IMR-90 (cell line): ENCODE results near the gene GUCY2F. TPM values are rescaled to one million over a fixed set of nuclear protein-coding genes. Genes with fewer than 3 reads are reported as not detected.

Experiments used
- ATAC-seq: fragments of 200-7000 bp; cut with Tn5 transposase; 2 replicates; pipeline ENCODE4 v1.9.1; 2020; ENCODE audit warnings: low read depth, mild to moderate bottlenecking, moderate library complexity
- BruUV-seq: library from RNA; stranded (reverse); fragments of 400-500 nt; replicated peaks from 2 replicates; lab custom pipeline; 2021; lab: Mats Ljungman, UMichigan
- CTCF ChIA-PET: fragments of 300-600 bp; formaldehyde crosslinking; extraction: SDS; loops from one replicate; lab custom pipeline; 2021; ENCODE audit warnings: antibody characterized with exemption; lab: Yijun Ruan, JAX
- POLR2A ChIA-PET: fragments of 300-600 bp; sonication (Branson Sonifier 250); formaldehyde crosslinking; loops from one replicate; lab custom pipeline; 2022; ENCODE audit warnings: antibody characterized with exemption; ENCODE audit not compliant: unreplicated experiment; lab: Charles Lee
- DNase-seq: peaks from one replicate; pipeline ENCODE4 v3.0.0; 2013
- H2AFZ ChIP-seq: replicated peaks from 2 replicates; pipeline ENCODE3; 2013; ENCODE audit warnings: low read length, mild to moderate bottlenecking; ENCODE audit not compliant: poor library complexity
- H2AK5ac ChIP-seq: 2 replicates; pipeline ENCODE4 v1.6.1; 2013; ENCODE audit warnings: low read depth, low read length, inconsistent platforms
- H2AK9ac ChIP-seq: replicated peaks from 2 replicates; pipeline ENCODE3; 2013; ENCODE audit warnings: mild to moderate bottlenecking, low read depth, low read length, moderate library complexity; ENCODE audit not compliant: poor library complexity
- H2BK120ac ChIP-seq: 2 replicates; pipeline ENCODE4 v1.6.1; 2013; ENCODE audit warnings: low read depth, low read length, inconsistent platforms
- H2BK15ac ChIP-seq: 3 replicates; pipeline ENCODE4 v1.6.1; 2013; ENCODE audit warnings: low read depth, low read length, inconsistent platforms
- H2BK20ac ChIP-seq: 2 replicates; pipeline ENCODE4 v1.6.1; 2013; ENCODE audit warnings: low read depth, mild to moderate bottlenecking, inconsistent platforms, low read length, moderate library complexity
- H2BK5ac ChIP-seq: 2 replicates; pipeline ENCODE4 v1.6.1; 2013; ENCODE audit warnings: mild to moderate bottlenecking, low read depth, low read length, inconsistent platforms; ENCODE audit not compliant: poor library complexity, severe bottlenecking
- H3K14ac ChIP-seq: replicated peaks from 2 replicates; pipeline ENCODE4 v1.6.1; 2013; ENCODE audit warnings: low read depth, low read length, inconsistent platforms
- H3K18ac ChIP-seq: 2 replicates; pipeline ENCODE4 v1.6.1; 2013; ENCODE audit warnings: low read depth, low read length, control low read depth
- H3K23ac ChIP-seq: 2 replicates; pipeline ENCODE4 v1.6.1; 2013; ENCODE audit warnings: low read depth, low read length, inconsistent platforms
- H3K27ac ChIP-seq: 2 replicates; pipeline ENCODE4 v1.5.1; 2013; ENCODE audit warnings: mild to moderate bottlenecking, control low read depth, low read length; ENCODE audit not compliant: insufficient read depth
- H3K27me3 ChIP-seq: 2 replicates; pipeline ENCODE4 v1.6.1; 2013; ENCODE audit warnings: low read length; ENCODE audit not compliant: control insufficient read depth, insufficient read depth
- H3K36me3 ChIP-seq: 2 replicates; pipeline ENCODE4 v1.6.1; 2013; ENCODE audit warnings: low read length, mixed read lengths; ENCODE audit not compliant: control insufficient read depth, insufficient read depth
- H3K4ac ChIP-seq: 2 replicates; pipeline ENCODE4 v1.6.1; 2013; ENCODE audit warnings: low read depth, low read length, inconsistent platforms
- H3K4me1 ChIP-seq: 2 replicates; pipeline ENCODE4 v1.6.1; 2013; ENCODE audit warnings: low read length, mixed read lengths; ENCODE audit not compliant: control insufficient read depth, insufficient read depth
- H3K4me2 ChIP-seq: 2 replicates; pipeline ENCODE4 v1.6.1; 2013; ENCODE audit warnings: low read depth, mild to moderate bottlenecking, control low read depth, low read length, moderate library complexity
- H3K4me3 ChIP-seq: 2 replicates; pipeline ENCODE4 v1.5.1; 2013; ENCODE audit warnings: low read depth, mild to moderate bottlenecking, control low read depth, low read length, moderate library complexity; ENCODE audit not compliant: insufficient read depth
- H3K56ac ChIP-seq: 2 replicates; pipeline ENCODE4 v1.6.1; 2013; ENCODE audit warnings: low read length, inconsistent platforms; ENCODE audit not compliant: insufficient read depth; ENCODE audit errors: extremely low read depth
- H3K79me1 ChIP-seq, 2 experiments: 2 replicates each; pipeline ENCODE4 v1.6.1; 2013; ENCODE audit warnings: low read length in 2 of 2, inconsistent platforms in 1 of 2, low read depth in 1 of 2
- H3K9ac ChIP-seq: 2 replicates; pipeline ENCODE4 v1.6.1; 2013; ENCODE audit warnings: low read depth, low read length, control low read depth
- H3K9me1 ChIP-seq: 2 replicates; pipeline ENCODE4 v1.6.1; 2013; ENCODE audit warnings: low read length, inconsistent platforms; ENCODE audit not compliant: insufficient read depth
- H3K9me3 ChIP-seq: 2 replicates; pipeline ENCODE4 v1.6.1; 2013; ENCODE audit warnings: low read length; ENCODE audit not compliant: control insufficient read depth, insufficient read depth
- H4K20me1 ChIP-seq: 2 replicates; pipeline ENCODE4 v1.6.1; 2013; ENCODE audit warnings: low read length, inconsistent platforms; ENCODE audit not compliant: insufficient read depth
- H4K5ac ChIP-seq: 2 replicates; pipeline ENCODE4 v1.6.1; 2013; ENCODE audit warnings: mild to moderate bottlenecking, low read depth, low read length, control low read depth
- H4K8ac ChIP-seq, 2 experiments: 2 replicates each; pipeline ENCODE4 v1.6.1; 2013; ENCODE audit warnings: low read depth in 2 of 2, low read length in 2 of 2, control low read depth in 1 of 2, inconsistent platforms in 1 of 2
- H4K91ac ChIP-seq: 2 replicates; pipeline ENCODE4 v1.6.1; 2013; ENCODE audit warnings: low read depth, low read length, inconsistent platforms; ENCODE audit not compliant: insufficient read depth
- CEBPB ChIP-seq: IDR thresholded peaks from 2 replicates; pipeline ENCODE4 v1.6.1; 2012; ENCODE audit warnings: low read depth, low read length, improper control_type of control experiment
- CHD1 ChIP-seq: IDR thresholded peaks from 2 replicates; pipeline ENCODE4 v1.6.1; 2012; ENCODE audit warnings: low read depth, low read length, improper control_type of control experiment
- ELK1 ChIP-seq: fragments of 150-350 bp; IDR thresholded peaks from 2 replicates; pipeline ENCODE4 v1.6.1; 2016; ENCODE audit warnings: low read depth, mild to moderate bottlenecking, low read length, moderate library complexity, borderline replicate concordance
- MAFK ChIP-seq: IDR thresholded peaks from 2 replicates; pipeline ENCODE4 v1.6.1; 2012; ENCODE audit warnings: low read depth, low read length, improper control_type of control experiment
- MAZ ChIP-seq: IDR thresholded peaks from 2 replicates; pipeline ENCODE4 v1.6.1; 2012; ENCODE audit warnings: low read depth, mild to moderate bottlenecking, low read length, improper control_type of control experiment, moderate library complexity, borderline replicate concordance
- MXI1 ChIP-seq: IDR thresholded peaks from 2 replicates; pipeline ENCODE4 v1.6.1; 2012; ENCODE audit warnings: low read depth, mild to moderate bottlenecking, low read length, moderate library complexity, borderline replicate concordance
- NFE2L2 ChIP-seq: fragments of 150-350 bp; IDR thresholded peaks from 2 replicates; pipeline ENCODE4 v1.6.1; 2016; ENCODE audit warnings: low read depth, mild to moderate bottlenecking, low read length
- POLR2A ChIP-seq: IDR thresholded peaks from 2 replicates; pipeline ENCODE4 v1.6.1; 2012; ENCODE audit warnings: mild to moderate bottlenecking, low read depth, low read length
- RCOR1 ChIP-seq: IDR thresholded peaks from 2 replicates; pipeline ENCODE4 v1.6.1; 2012; ENCODE audit warnings: mild to moderate bottlenecking, low read length, improper control_type of control experiment; ENCODE audit not compliant: insufficient replicate concordance
- RFX5 ChIP-seq: IDR thresholded peaks from 2 replicates; pipeline ENCODE4 v1.8.0; 2012; ENCODE audit warnings: low read depth, mild to moderate bottlenecking, low read length, moderate library complexity
- SMC3 ChIP-seq: fragments of 150-350 bp; IDR thresholded peaks from 2 replicates; pipeline ENCODE4 v1.6.1; 2016; ENCODE audit warnings: low read depth, mild to moderate bottlenecking, antibody characterized with exemption, low read length, moderate library complexity
- WGBS, 2 experiments: methylation state at CpG; one replicate each; pipeline versions ENCODE4 v1.1.5 to v1.1.7; 2013; ENCODE audit warnings: missing lambda C conversion rate in 2 of 2; ENCODE audit not compliant: insufficient read length in 1 of 2; ENCODE audit errors: extremely low coverage in 2 of 2; 5-methylcytosine and 5-hydroxymethylcytosine counted together
- dilution Hi-C: fragments of 300-500 bp; cut with HindIII; formaldehyde crosslinking; loops from one replicate; pipeline ENCODE4 v1.14.3; 2018; ENCODE audit warnings: low sequenced_read_pairs; ENCODE audit not compliant: unreplicated experiment
- in situ Hi-C: fragments of 300-500 bp; cut with MboI; formaldehyde crosslinking; loops from 3 replicates; pipeline ENCODE4 v1.14.3; 2019; ENCODE audit warnings: low sequenced_read_pairs, inconsistent platforms, mixed read lengths
- intact Hi-C: fragments of 100-400 bp; cut with micrococcal nuclease; formaldehyde crosslinking; loops from 2 replicates; pipeline ENCODE4 v1.10.0; 2022
- polyA plus RNA-seq, 3 experiments: library from polyadenylated mRNA; depleted of rRNA; stranded (reverse); fragments of >200 nt; gene quantifications; 2 replicates each; pipeline ENCODE4 v1.2.3, GENCODE V29; 2012; ENCODE audit warnings: low replicate concordance in 1 of 3
- total RNA-seq: library from RNA; depleted of rRNA; stranded (reverse); fragments of >200 nt; gene quantifications from 2 replicates; pipeline ENCODE4 v1.2.3, GENCODE V29; 2012

Gene GUCY2F
- total and polyA plus RNA-seq, 2 of the 4 experiments (the other 2 are of a cell fraction), result not detected

DNA sequence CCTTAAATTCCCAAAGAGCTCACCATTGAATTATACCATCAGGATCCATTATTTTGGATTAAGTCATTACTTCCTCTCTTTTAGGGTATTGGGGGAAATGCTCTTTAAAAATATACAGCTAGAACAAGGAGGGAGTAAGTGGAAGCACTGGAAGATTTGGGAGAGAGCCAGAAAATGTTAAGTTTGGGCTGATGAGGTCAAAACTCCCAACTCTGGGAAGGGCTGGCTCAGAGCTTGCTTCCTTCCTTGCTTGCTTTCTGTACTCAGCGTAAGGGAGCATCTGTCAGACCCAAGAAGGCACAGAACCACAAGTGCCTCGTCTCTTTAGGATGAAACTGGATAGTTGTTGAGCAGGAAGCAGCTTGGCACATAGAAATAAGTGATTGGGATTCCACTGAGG is 138.2 kb downstream of the GUCY2F start:
- Histone ChIP-seq H3K36me3 (no peaks in the 10 kb centered on the region), H4K8ac (no peak overlapping the region), H2BK20ac (no peak overlapping the region), H3K4me3 (no peak overlapping the region), H3K9me3 (no peaks in the 10 kb centered on the region), H2AFZ (no peak overlapping the region), H3K4me1 (no peaks in the 10 kb centered on the region), H4K20me1 (no peaks in the 10 kb centered on the region), H3K27ac (no peak overlapping the region), H3K9ac (no peak overlapping the region), H2AK9ac (no peak overlapping the region), H2BK120ac (no peak overlapping the region), H4K5ac (no peak overlapping the region), H4K91ac (no peak overlapping the region), H3K4ac (no peak overlapping the region), H2BK5ac (no peak overlapping the region), H3K23ac (no peak overlapping the region), H2AK5ac (no peak overlapping the region), H3K79me1 (no peaks in the 10 kb centered on the region), H3K14ac (no peak overlapping the region), H2BK15ac (no peak overlapping the region), H3K18ac (no peak overlapping the region), H3K9me1 (no peaks in the 10 kb centered on the region), H3K4me2 (no peak overlapping the region), H3K27me3 (peaks cover 4% of the 10 kb centered on the region), H3K56ac (no peak overlapping the region)
- WGBS, 2 experiments, result no CpG with 5 or more reads among the region's 2 CpGs
- intact Hi-C loops, result no loop called here
- no peak for DNase-seq
- dilution Hi-C loops, result no loop called here
- ATAC-seq, result no peak
- no TSS peak for BruUV-seq
- in situ Hi-C loops, result no loop called here
- TF ChIP-seq CHD1, result no peak
- TF ChIP-seq ELK1, result no peak
- TF ChIP-seq POLR2A, result no peak
- no peak for TF ChIP-seq MAZ
- TF ChIP-seq SMC3, result no peak
- no peak for TF ChIP-seq MXI1
- TF ChIP-seq NFE2L2, result no peak
- TF ChIP-seq MAFK, result no peak
- no peak for TF ChIP-seq RFX5
- no peak for TF ChIP-seq RCOR1
- no peak for TF ChIP-seq CEBPB
- POLR2A ChIA-PET, result no interaction called here
- CTCF ChIA-PET, result no interaction called here
